Measurements from ENCODE around the gene KLHL35. TPM values are rescaled to one million over a fixed set of nuclear protein-coding genes. Genes with fewer than 3 reads are reported as not detected.

Gene KLHL35
- total and polyA plus RNA-seq, 8 donors, result 0.89 to 2.9 (median 1.7) TPM; not detected in 2

DNA sequence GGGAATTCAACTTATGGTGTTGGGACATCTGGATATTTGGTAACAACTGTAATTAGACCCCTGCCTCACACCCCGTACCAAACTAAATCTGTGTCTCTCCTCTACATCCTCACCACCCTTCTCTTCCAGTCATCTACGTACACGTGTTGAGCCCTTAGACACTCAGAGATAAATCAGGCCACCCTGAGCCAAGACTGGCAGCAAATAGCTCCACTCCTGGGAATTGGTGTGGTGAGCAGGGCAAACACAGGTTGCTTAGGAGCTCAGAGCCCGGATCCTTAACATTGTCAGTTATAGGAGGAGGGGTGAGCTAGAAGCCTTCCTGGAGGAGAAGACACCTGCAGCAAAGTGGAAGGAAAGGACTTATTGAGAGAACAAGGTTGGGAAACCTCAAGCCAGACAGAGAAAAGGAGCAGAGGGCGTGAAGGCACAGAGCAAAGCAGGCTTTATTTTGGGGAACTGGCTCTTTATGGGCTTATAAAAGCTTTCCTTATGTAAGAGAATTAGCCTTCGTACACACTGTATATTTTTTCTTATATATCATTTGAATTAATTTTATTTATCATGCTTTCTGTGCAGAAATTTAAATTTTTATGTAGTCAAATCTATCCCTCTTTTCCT lies 36.9 kb upstream of the KLHL35 start:
- Histone ChIP-seq H3K4me1 (peaks cover 0 to 17% (median 2%) of the 10 kb centered on the region in 4 donors), H3K27me3 (no peaks in the 10 kb centered on the region), H3K36me3 (no peaks in the 10 kb centered on the region), H3K4me3 (no peak overlapping the region), H3K9me3 (no peaks in the 10 kb centered on the region), H3K27ac (no peak overlapping the region)
- WGBS, 5 donors, result 59 to 82% (median 68%) methylated on average over 6 of the region's 6 CpGs
- DNase-seq, result no peak
- no peak for TF ChIP-seq EP300 (IDR thresholded peaks at IDR 0.05)
- TF ChIP-seq POLR2A (IDR thresholded peaks at IDR 0.05), result no peak
- no peak for TF ChIP-seq POLR2AphosphoS5 (IDR thresholded peaks at IDR 0.05)
- TF ChIP-seq, protein P1, sequence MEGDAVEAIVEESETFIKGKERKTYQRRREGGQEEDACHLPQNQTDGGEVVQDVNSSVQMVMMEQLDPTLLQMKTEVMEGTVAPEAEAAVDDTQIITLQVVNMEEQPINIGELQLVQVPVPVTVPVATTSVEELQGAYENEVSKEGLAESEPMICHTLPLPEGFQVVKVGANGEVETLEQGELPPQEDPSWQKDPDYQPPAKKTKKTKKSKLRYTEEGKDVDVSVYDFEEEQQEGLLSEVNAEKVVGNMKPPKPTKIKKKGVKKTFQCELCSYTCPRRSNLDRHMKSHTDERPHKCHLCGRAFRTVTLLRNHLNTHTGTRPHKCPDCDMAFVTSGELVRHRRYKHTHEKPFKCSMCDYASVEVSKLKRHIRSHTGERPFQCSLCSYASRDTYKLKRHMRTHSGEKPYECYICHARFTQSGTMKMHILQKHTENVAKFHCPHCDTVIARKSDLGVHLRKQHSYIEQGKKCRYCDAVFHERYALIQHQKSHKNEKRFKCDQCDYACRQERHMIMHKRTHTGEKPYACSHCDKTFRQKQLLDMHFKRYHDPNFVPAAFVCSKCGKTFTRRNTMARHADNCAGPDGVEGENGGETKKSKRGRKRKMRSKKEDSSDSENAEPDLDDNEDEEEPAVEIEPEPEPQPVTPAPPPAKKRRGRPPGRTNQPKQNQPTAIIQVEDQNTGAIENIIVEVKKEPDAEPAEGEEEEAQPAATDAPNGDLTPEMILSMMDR (IDR thresholded peaks at IDR 0.05), result no peak
- intact Hi-C loops (cut with DNase I; ENCODE audit: low total_unique reads), result no loop called here

DNA sequence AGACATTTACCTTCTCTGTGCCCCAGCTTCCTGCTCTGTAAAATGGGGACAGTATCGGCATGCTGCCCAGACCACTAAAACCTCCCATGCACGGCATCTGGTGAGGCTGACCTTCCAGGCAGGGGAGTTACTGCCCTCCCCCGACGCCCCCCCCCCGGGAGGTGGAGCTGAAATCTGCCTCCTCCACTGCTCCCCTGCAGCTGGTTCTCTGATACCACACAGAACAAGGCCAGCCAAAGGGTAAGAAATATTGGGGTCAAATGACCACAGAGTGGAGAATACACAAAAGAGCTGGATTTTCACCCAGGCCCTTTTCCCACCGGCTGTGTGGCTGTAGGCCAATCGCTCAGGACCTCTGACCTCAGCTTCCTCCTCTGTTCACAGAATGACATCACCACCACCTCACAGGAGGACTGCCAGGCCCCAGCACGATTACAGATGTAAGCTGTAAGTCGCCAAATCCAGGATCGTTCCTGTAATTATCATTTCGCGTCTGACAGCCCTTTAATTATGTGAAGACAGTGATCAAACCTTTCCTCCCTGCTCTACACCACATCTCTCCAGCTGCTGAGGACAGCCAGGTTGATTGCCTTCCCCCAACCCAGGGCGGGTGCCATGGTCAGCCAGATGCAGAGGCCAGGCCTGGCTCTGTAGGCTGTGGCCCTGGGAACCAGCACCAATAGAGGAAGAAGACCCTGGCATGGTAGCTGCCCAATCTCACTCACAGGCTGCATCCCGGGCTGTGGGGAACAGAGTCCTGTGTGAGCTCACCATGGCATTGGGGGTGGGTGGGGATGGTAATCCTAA lies 35.7 kb upstream of the KLHL35 start:
- DNase-seq, result peak; percentile 33 to 76
- Histone ChIP-seq H3K4me3 (no peak overlapping the region), H3K36me3 (no peaks in the 10 kb centered on the region), H3K27me3 (no peaks in the 10 kb centered on the region), H3K27ac (no peak overlapping the region), H3K4me1 (peaks cover 0 to 7% (median 0%) of the 10 kb centered on the region in 4 donors), H3K9me3 (no peaks in the 10 kb centered on the region)
- 48 to 62% (median 57%) methylated on average over 14 of the region's 14 CpGs for WGBS, 5 donors
- TF ChIP-seq, protein P1 (IDR thresholded peaks at IDR 0.05), result no peak
- intact Hi-C loops (cut with DNase I; ENCODE audit: low total_unique reads), result no loop called here

DNA sequence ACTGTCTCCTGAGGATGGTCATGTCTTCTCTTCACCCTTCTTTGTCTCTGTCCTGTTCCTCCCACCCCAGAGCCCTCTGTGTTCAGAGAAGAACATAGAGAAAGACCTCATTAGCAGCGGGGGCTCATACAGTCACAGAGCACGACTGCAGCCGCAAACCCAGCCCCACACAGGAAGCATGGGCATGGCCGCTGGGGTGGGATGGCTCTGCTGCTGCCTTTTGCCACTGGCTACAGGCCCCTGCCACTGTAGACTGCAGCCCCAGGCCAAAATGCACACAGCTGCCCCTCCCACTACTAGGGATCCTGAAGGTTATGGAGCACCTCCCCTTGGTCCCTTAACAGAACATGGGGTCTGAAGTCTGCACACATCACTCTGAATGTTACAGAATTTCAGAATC lies 34.9 kb upstream of the KLHL35 start:
- Histone ChIP-seq H3K36me3 (no peaks in the 10 kb centered on the region), H3K4me3 (no peak overlapping the region), H3K4me1 (peaks cover 0 to 7% (median 0%) of the 10 kb centered on the region in 4 donors), H3K27ac (no peak overlapping the region), H3K27me3 (no peaks in the 10 kb centered on the region), H3K9me3 (no peaks in the 10 kb centered on the region)
- 86 to 96% (median 90%) methylated on average over 3 to 4 of the region's 4 CpGs for WGBS, 5 donors
- DNase-seq, result no peak
- intact Hi-C loops (cut with DNase I; ENCODE audit: low total_unique reads), result no loop called here
- TF ChIP-seq, protein P1 (IDR thresholded peaks at IDR 0.05), result no peak
- no peak for TF ChIP-seq POLR2AphosphoS5 (IDR thresholded peaks at IDR 0.05)
- no peak for TF ChIP-seq EP300 (IDR thresholded peaks at IDR 0.05)
- TF ChIP-seq POLR2A (IDR thresholded peaks at IDR 0.05), result no peak

DNA sequence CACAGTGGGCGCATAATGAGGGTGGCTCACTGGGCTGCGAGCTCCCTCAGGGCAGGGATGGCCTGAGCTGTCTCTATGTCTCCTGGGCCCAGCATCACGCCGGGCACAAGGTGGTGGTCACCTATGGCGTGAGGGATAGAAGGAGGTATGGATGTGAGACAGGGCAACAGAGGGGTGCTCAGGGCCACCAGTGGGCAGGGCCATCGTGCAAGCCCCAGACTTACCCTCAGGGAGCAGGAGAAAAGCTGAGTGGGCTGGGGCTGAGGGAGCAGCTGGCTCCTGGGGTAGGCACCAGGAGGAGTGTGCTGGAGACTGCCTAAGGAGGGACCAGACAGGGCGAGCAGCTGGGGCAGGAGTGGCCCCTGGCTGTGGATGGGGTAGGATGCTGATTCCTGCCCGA lies 34.3 kb upstream of the KLHL35 start:
- TF ChIP-seq, protein P1 (IDR thresholded peaks at IDR 0.05), result no peak
- TF ChIP-seq POLR2A (IDR thresholded peaks at IDR 0.05), result no peak
- TF ChIP-seq EP300 (IDR thresholded peaks at IDR 0.05), result no peak
- TF ChIP-seq POLR2AphosphoS5 (IDR thresholded peaks at IDR 0.05), result no peak
- DNase-seq, result no peak
- Histone ChIP-seq H3K4me1 (peaks cover 0 to 7% (median 0%) of the 10 kb centered on the region in 4 donors), H3K36me3 (no peaks in the 10 kb centered on the region), H3K4me3 (no peak overlapping the region), H3K27me3 (no peaks in the 10 kb centered on the region), H3K9me3 (no peaks in the 10 kb centered on the region), H3K27ac (no peak overlapping the region)
- 81 to 95% (median 93%) methylated on average over 8 of the region's 8 CpGs for WGBS, 5 donors
- intact Hi-C loops (cut with DNase I; ENCODE audit: low total_unique reads), result no loop called here

All from stomach (tissue), 9 donors.